Measurements from ENCODE around the gene SLC25A48. TPM values are rescaled to one million over a fixed set of nuclear protein-coding genes. Genes with fewer than 3 reads are reported as not detected.

The SLC25A48 gene
- total RNA-seq, 4 donors from 2014 or later: 1.7 to 5.7 (median 3.1) TPM

GRCh38 chr5:135900276-135900675 lies 65.8 kb downstream of the SLC25A48 start:
- TF ChIP-seq POLR2AphosphoS5 (IDR thresholded peaks at IDR 0.05) (no peak), POLR2A (IDR thresholded peaks at IDR 0.05) (no peak), EP300 (IDR thresholded peaks at IDR 0.05) (no peak)
- TF ChIP-seq, protein P1, sequence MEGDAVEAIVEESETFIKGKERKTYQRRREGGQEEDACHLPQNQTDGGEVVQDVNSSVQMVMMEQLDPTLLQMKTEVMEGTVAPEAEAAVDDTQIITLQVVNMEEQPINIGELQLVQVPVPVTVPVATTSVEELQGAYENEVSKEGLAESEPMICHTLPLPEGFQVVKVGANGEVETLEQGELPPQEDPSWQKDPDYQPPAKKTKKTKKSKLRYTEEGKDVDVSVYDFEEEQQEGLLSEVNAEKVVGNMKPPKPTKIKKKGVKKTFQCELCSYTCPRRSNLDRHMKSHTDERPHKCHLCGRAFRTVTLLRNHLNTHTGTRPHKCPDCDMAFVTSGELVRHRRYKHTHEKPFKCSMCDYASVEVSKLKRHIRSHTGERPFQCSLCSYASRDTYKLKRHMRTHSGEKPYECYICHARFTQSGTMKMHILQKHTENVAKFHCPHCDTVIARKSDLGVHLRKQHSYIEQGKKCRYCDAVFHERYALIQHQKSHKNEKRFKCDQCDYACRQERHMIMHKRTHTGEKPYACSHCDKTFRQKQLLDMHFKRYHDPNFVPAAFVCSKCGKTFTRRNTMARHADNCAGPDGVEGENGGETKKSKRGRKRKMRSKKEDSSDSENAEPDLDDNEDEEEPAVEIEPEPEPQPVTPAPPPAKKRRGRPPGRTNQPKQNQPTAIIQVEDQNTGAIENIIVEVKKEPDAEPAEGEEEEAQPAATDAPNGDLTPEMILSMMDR (IDR thresholded peaks at IDR 0.05): no peak
- no peak for DNase-seq (ENCODE audit: low spot score in 2 of 2)
- WGBS: 60% methylated on average over 3 of the region's 3 CpGs
- no peaks in the 10 kb centered on the region for H3K4me1 ChIP-seq
- H3K9me3 ChIP-seq: no peaks in the 10 kb centered on the region
- H3K4me3 ChIP-seq: no peak overlapping the region
- no peak overlapping the region for H3K27ac ChIP-seq
- peaks cover 22% of the 10 kb centered on the region for H3K27me3 ChIP-seq
- no peaks in the 10 kb centered on the region for H3K36me3 ChIP-seq

- Histone ChIP-seq H3K36me3 (no peaks in the 10 kb centered on the region), H3K27me3 (peaks cover 19% of the 10 kb centered on the region), H3K27ac (no peak overlapping the region), H3K9me3 (no peaks in the 10 kb centered on the region), H3K4me3 (no peak overlapping the region), H3K4me1 (no peaks in the 10 kb centered on the region)
- WGBS: 54% methylated on average over 3 of the region's 3 CpGs
- DNase-seq (ENCODE audit: low spot score in 2 of 2): no peak
- TF ChIP-seq POLR2A (IDR thresholded peaks at IDR 0.05): no peak
- no peak for TF ChIP-seq EP300 (IDR thresholded peaks at IDR 0.05)
- no peak for TF ChIP-seq POLR2AphosphoS5 (IDR thresholded peaks at IDR 0.05)
- TF ChIP-seq, protein P1 (IDR thresholded peaks at IDR 0.05): no peak
Measured at GRCh38 chr5:135901633-135902032, 67.2 kb downstream of the SLC25A48 start.

DNA sequence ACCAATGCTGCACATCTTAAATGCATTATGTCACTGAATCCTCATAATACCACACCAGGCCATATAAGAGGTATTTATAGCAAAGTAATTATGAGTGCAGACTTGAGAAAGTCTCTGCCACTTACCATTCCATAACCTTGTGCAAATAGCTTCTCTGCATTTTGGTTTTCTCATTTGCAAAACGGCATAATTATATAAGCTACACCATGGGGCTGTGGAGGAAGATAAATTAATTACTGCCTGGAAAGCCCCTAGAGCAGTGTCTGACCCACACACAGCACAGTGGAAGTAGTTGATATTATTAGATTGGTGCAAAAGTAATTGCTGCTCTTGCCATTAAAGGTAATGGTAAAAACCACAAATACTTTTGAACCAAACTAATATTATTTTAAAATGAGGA lies 70.7 kb downstream of the SLC25A48 start:
- H3K9me3 ChIP-seq: no peaks in the 10 kb centered on the region
- no peaks in the 10 kb centered on the region for H3K36me3 ChIP-seq
- H3K4me1 ChIP-seq: no peaks in the 10 kb centered on the region
- 50% methylated on average over 1 of the region's 1 CpG for WGBS
- H3K27ac ChIP-seq: no peak overlapping the region
- no peak overlapping the region for H3K4me3 ChIP-seq
- peaks cover 32% of the 10 kb centered on the region for H3K27me3 ChIP-seq
- no peak for TF ChIP-seq POLR2A (IDR thresholded peaks at IDR 0.05)
- TF ChIP-seq, protein P1 (IDR thresholded peaks at IDR 0.05): no peak
- no peak for TF ChIP-seq EP300 (IDR thresholded peaks at IDR 0.05)
- no peak for TF ChIP-seq POLR2AphosphoS5 (IDR thresholded peaks at IDR 0.05)
- no peak for DNase-seq (ENCODE audit: low spot score in 2 of 2)

DNA sequence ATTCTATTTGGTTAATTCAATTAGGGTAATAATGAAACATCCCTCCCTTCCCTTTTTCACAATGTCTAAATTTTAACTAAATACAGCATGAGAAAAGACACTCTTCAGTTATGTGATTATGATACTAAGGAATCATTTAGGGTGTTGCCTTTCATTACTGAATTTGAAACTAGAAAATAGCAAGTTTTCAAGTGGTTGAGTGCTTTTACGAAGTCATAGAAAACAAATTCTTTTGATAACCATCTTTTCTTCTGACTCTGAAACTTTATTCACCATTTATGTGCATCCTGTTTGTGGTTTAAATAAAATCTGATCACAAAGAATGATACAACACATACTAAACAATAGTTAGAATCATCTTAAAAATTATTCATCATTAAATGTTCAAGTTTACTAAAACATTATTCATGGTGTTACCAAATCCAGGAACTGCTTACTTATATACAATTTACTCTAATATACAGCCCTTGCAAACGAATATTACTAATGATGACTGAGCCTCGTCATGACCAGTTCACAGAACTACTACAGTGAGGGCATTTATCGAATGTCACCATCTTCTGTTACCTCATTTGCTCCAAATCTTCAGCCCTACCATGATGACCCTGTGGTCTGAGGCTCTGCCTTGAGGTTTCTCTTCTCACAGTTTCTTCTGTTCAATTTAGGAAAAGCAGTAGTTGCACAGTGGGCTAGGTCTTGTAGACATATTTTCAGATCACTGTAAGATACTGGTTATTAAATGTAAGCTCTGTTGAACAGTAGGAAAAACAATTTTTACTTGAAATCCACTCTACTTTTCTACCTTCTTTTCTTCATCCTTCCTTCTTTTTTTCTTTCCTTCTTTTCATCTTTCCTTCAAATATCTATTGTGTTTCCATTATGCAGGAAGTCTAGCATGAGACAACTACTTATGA lies 79.5 kb downstream of the SLC25A48 start:
- no peak for DNase-seq (ENCODE audit: low spot score in 2 of 2)
- no peak for TF ChIP-seq POLR2AphosphoS5 (IDR thresholded peaks at IDR 0.05)
- TF ChIP-seq POLR2A (IDR thresholded peaks at IDR 0.05): no peak
- TF ChIP-seq, protein P1 (IDR thresholded peaks at IDR 0.05): no peak
- TF ChIP-seq EP300 (IDR thresholded peaks at IDR 0.05): no peak
- Histone ChIP-seq H3K27me3 (peaks cover 60% of the 10 kb centered on the region), H3K4me3 (no peak overlapping the region), H3K9me3 (no peaks in the 10 kb centered on the region), H3K36me3 (no peaks in the 10 kb centered on the region), H3K4me1 (no peaks in the 10 kb centered on the region), H3K27ac (no peak overlapping the region)
- WGBS: 71% methylated on average over 4 of the region's 4 CpGs

DNA sequence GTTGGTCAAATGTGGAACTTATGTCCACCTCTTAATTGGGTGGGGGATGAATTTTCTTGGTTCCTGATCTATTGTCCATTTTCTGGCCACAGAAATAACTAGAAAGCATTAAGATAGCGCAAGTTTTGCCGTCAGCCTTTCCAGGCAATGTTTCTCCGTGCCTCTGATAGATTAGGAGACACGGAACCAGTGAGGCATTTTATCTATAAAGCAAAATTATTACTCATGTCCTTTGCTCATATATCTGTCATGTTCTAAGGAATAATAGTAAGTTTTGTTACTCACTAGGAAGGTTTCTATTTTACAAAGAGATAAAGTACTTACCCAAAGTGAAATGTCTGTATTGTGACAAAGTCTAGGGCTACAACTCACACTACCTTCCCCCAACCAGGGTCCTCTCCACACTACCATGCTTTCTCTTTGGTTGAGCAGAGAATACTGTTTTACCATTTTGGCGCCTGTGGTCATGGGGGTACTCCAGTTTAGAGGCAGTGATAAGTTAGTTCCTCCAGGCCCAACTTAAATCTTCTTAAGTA lies 81.1 kb downstream of the SLC25A48 start:
- DNase-seq (ENCODE audit: low spot score in 2 of 2): no peak
- no peaks in the 10 kb centered on the region for H3K9me3 ChIP-seq
- peaks cover 53% of the 10 kb centered on the region for H3K27me3 ChIP-seq
- no peaks in the 10 kb centered on the region for H3K4me1 ChIP-seq
- no peak overlapping the region for H3K4me3 ChIP-seq
- WGBS: 91% methylated on average over 5 of the region's 5 CpGs
- no peaks in the 10 kb centered on the region for H3K36me3 ChIP-seq
- no peak overlapping the region for H3K27ac ChIP-seq
- TF ChIP-seq EP300 (IDR thresholded peaks at IDR 0.05): no peak
